G401.6 (cell line): ENCODE measurements around the gene CDH11.

Experiments
- FAIRE-seq: peaks from 2 replicates; lab custom pipeline; 2012; peaks lifted over from hg19 to GRCh38; lab: Jason Lieb, UNC

The CDH11 gene, protein sequence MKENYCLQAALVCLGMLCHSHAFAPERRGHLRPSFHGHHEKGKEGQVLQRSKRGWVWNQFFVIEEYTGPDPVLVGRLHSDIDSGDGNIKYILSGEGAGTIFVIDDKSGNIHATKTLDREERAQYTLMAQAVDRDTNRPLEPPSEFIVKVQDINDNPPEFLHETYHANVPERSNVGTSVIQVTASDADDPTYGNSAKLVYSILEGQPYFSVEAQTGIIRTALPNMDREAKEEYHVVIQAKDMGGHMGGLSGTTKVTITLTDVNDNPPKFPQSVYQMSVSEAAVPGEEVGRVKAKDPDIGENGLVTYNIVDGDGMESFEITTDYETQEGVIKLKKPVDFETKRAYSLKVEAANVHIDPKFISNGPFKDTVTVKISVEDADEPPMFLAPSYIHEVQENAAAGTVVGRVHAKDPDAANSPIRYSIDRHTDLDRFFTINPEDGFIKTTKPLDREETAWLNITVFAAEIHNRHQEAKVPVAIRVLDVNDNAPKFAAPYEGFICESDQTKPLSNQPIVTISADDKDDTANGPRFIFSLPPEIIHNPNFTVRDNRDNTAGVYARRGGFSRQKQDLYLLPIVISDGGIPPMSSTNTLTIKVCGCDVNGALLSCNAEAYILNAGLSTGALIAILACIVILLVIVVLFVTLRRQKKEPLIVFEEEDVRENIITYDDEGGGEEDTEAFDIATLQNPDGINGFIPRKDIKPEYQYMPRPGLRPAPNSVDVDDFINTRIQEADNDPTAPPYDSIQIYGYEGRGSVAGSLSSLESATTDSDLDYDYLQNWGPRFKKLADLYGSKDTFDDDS

GRCh38 chr16:65121870-65122723, at the start of gene CDH11:
Gene CDH11 (minus strand): TSS chr16:65122063. CDS start chr16:65004869, 117,194 bp downstream.
- no peak for FAIRE-seq

GRCh38 chr16:65154321-65154720, 32.5 kb upstream of the CDH11 start:
- FAIRE-seq, result no peak

GRCh38 chr16:65153365-65154105, 31.7 kb upstream of the CDH11 start:
- no peak for FAIRE-seq

- FAIRE-seq, result no peak
Observed at GRCh38 chr16:65148804-65149203, 26.9 kb upstream of the CDH11 start.

DNA sequence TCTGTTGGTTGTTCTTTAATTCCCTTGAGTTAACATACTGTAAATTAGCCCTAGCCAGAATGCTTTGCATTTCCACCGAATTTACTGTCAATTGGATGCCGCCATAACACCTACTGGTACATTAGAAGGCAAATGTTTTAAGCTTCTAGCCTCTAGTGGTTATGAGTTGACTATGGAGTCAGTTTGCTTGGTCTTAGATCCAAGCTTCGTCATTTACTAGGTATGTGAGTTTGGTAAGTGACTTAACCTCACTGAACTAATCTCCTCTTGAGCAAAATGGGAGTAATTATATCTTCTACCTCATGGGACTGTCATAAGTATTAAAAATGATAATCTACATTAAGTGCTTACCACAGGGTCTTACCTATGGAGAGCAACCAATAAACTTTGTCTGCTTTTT, 20.4 kb upstream of the CDH11 start:
- FAIRE-seq, result no peak

DNA sequence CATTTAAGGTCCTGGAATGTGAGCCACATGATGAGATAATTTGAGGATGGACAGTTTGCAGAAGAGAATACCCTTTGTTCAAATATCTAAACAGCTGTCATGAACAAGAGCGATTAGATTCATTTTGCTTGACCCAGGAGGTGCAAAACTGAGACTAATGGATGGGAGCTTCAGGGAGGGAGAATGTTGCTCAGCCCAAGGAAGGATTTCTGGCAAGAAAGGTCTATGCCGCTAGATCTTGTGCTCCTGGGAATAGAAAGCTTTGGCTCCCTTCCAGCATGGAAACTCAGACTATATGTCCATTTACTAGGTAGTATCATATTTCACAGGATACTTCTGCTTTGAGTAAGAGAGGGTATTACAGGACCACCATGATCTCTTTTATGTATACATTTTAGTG, 14.8 kb upstream of the CDH11 start:
- FAIRE-seq, result no peak

DNA sequence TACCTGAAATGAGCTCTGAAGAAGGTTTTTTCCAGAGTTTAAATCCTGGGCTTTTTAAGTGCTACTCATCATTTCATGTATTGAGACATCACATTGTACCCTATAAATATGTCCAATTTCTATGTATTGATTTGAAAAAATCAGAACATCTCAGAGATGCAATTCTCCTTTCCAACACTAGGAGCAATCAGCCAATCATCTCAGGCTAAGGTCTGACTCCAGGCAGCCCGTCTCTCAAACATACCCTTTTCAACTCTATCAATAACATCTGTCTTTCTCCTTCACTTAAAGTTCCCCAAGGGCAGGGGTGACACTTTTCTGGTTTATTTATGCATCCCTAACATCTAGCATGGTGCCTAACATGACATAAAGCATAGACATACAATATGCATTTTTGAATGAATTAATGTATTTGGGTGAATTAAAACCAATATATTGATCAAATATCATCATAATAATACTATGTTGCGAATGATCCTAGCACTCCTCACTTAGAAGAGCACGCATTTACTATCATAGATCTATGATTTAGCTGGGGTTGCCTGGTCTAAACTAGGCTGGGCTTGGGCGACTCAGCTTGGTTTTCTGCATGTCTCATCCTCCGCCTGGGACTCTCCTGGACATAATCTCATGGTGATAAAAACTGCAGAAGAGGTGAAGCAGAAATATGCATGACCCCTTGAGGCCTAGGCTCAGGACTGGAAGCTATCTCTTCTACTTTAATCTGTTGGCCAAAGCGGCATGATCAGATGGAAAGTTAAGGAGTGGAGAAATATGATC, 5.2 kb upstream of the CDH11 start:
- no peak for FAIRE-seq

DNA sequence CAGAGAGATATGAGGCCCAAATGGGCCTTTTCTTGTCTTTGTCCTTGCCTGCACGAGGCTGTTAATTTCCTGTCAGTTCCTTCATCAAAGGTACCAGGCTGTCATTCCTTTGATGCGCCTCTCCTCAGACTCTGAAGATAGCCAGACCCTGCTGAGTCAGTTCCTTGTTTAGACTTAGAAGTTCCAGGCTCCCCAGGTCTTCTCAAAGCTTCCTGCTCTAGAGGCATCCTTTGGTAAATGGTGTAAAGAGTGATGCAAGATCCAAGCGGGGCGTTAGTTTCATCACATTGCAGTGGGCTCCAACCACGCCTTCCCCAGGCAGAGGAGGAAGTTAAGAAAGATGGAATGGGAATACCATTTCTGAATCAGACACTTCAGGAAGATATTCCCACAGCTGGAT, 4.0 kb upstream of the CDH11 start:
- FAIRE-seq, result no peak

- FAIRE-seq, result no peak
Observed at GRCh38 chr16:65125322-65125721, 3.5 kb upstream of the CDH11 start.

DNA sequence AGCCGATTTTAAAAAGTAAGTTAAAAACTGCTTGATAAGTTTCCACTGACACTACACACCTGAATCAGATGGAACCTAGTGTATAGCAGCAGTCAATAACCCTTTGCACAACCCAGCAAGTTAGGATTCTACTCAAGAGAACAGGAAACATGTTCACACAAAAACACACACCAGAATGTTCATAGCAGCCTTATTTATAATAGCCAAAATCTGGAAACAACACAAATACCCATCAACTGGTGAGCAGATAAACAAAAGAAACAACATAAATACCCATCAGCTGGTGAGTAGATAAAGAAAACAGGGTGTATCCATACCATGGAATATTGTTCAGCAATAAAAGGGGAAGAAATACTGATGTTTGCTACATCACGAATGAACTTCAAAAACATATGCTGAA, 2.7 kb upstream of the CDH11 start:
- FAIRE-seq, result no peak

GRCh38 chr16:65124212-65124548, 2.3 kb upstream of the CDH11 start:
- no peak for FAIRE-seq

- no peak for FAIRE-seq
Observed at GRCh38 chr16:65123396-65124211, 1.7 kb upstream of the CDH11 start.

GRCh38 chr16:65122724-65123395, 997 bp upstream of the CDH11 start:
- FAIRE-seq, result no peak

GRCh38 chr16:65120831-65121721, 787 bp downstream of the CDH11 start:
- no peak for FAIRE-seq

- no peak for FAIRE-seq
Observed at GRCh38 chr16:65120461-65120830, 1.4 kb downstream of the CDH11 start.

GRCh38 chr16:65119901-65120401, 1.9 kb downstream of the CDH11 start:
- FAIRE-seq, result no peak

GRCh38 chr16:65119435-65119834, 2.4 kb downstream of the CDH11 start:
- FAIRE-seq, result no peak

DNA sequence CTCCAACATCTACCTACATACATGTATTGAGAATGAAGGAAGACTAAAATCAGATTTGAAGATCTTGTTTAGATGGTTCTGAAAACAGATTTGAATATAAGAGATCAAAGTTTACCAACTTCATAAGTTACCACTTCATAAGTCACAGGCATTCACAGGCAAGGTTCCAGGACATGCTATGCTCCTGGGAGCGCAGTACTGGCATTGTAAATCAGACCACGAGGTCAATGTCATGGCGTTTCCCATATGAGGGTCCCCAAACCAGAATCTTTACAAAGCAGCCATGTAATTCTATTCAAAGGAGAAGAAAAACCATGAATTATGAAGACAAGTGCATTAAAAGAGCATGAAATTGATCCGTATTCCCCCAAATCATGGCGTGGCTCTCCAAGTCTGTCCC, 3.0 kb downstream of the CDH11 start:
- FAIRE-seq, result no peak
